Measurements from ENCODE around the gene MRPS23. TPM values are rescaled to one million over a fixed set of nuclear protein-coding genes. Genes with fewer than 3 reads are reported as not detected.

The MRPS23 gene
- total and polyA plus RNA-seq, 2 experiments from 2014 or later: 53.2 to 74.5 TPM

- H3K36me3 Mint-ChIP-seq (ENCODE audit: low read depth): peaks cover 24% of the 10 kb centered on the region
- no peak overlapping the region for H3K4me3 Mint-ChIP-seq
- Histone ChIP-seq H3K27me3 (ENCODE audit: insufficient read depth) (no peaks in the 10 kb centered on the region), H3K4me1 (ENCODE audit: insufficient read depth) (peaks cover 5% of the 10 kb centered on the region), H3K4me2 (no peak overlapping the region), H2AFZ (no peak overlapping the region), H3K36me3 (ENCODE audit: insufficient read depth) (peaks cover 24% of the 10 kb centered on the region), H3K9me2 (ENCODE audit: insufficient read depth) (no peaks in the 10 kb centered on the region), H3K79me2 (replicated peaks; ENCODE audit: insufficient read depth) (no peaks in the 10 kb centered on the region), H3K27ac (ENCODE audit: low read depth) (no peak overlapping the region; the same call in 1 of the 2 replicates), H4K20me1 (replicated peaks; ENCODE audit: insufficient read depth) (peaks cover 9% of the 10 kb centered on the region), H3K4me3 (no peak overlapping the region), H3F3A (replicated peaks; ENCODE audit: low read depth) (no peaks in the 10 kb centered on the region)
- ATAC-seq (no peak), DNase-seq (ENCODE audit: low spot score) (no peak)
- no peak overlapping the region for H3K27ac Mint-ChIP-seq
- H3K9me3 Mint-ChIP-seq: no peaks in the 10 kb centered on the region
- TF ChIP-seq STAT1 (IDR thresholded peaks at IDR 0.05; ENCODE audit: unreplicated experiment) (no peak), ETS1 (IDR thresholded peaks at IDR 0.05) (no peak), CTCF (conservative IDR thresholded peaks at IDR 0.05; ENCODE audit: low read depth in 2 of 2) (no peak), CREB1 (CRISPR knock-in tag; IDR thresholded peaks at IDR 0.05; ENCODE audit: low read depth) (no peak), EZH2 (IDR thresholded peaks at IDR 0.05; ENCODE audit: low read depth, unreplicated experiment) (no peak), ZNF331 (CRISPR knock-in tag; IDR thresholded peaks at IDR 0.05; ENCODE audit: low read depth) (no peak), NANOG (IDR thresholded peaks at IDR 0.05; ENCODE audit: borderline replicate concordance) (no peak), POLR2AphosphoS5 (IDR thresholded peaks at IDR 0.05; ENCODE audit: low read depth) (no peak), ZNF114 (CRISPR knock-in tag; IDR thresholded peaks at IDR 0.05) (no peak), ZNF462 (CRISPR knock-in tag; IDR thresholded peaks at IDR 0.05) (no peak), EZH2phosphoT487 (IDR thresholded peaks at IDR 0.05; ENCODE audit: unreplicated experiment) (no peak), JUNB (IDR thresholded peaks at IDR 0.05; ENCODE audit: unreplicated experiment) (no peak), REST (IDR thresholded peaks at IDR 0.05; ENCODE audit: unreplicated experiment) (no peak)
- peaks cover 7% of the 10 kb centered on the region; the same call in 2 of the 3 replicates for H3K4me1 Mint-ChIP-seq
- H3K27me3 Mint-ChIP-seq (ENCODE audit: insufficient read depth, low read depth, poor library complexity): peaks cover 2% of the 10 kb centered on the region
Measured at GRCh38 chr17:57838453-57838852, 11.4 kb downstream of the MRPS23 start.
